Trophoblast cell (in vitro differentiated cells and primary cell): ENCODE measurements around the gene PROC.

Experiments used
- DNase-seq, 2 donors: peaks; one replicate each; pipeline ENCODE4 v3.0.0-alpha.2; 2016
- H2AFZ ChIP-seq: 2 replicates; pipeline ENCODE4 v1.6.1; 2013; ENCODE audit warnings: low read length, moderate library complexity, mild to moderate bottlenecking; ENCODE audit not compliant: insufficient read depth, poor library complexity
- H2AK5ac ChIP-seq: 2 replicates; pipeline ENCODE4 v1.6.1; 2013; ENCODE audit warnings: mild to moderate bottlenecking, low read length
- H2BK120ac ChIP-seq: 2 replicates; pipeline ENCODE4 v1.6.1; 2013; ENCODE audit warnings: low read length, mild to moderate bottlenecking, moderate library complexity; ENCODE audit not compliant: insufficient read depth, poor library complexity
- H2BK12ac ChIP-seq: 2 replicates; pipeline ENCODE4 v1.6.1; 2013; ENCODE audit warnings: mild to moderate bottlenecking, low read length, moderate library complexity
- H2BK5ac ChIP-seq: 2 replicates; pipeline ENCODE4 v1.6.1; 2013; ENCODE audit warnings: low read length, low read depth, moderate library complexity, mild to moderate bottlenecking; ENCODE audit not compliant: poor library complexity
- H3K14ac ChIP-seq: 2 replicates; pipeline ENCODE4 v1.6.1; 2013; ENCODE audit warnings: mild to moderate bottlenecking, low read length
- H3K18ac ChIP-seq: 2 replicates; pipeline ENCODE4 v1.6.1; 2013; ENCODE audit warnings: mild to moderate bottlenecking, low read length
- H3K23ac ChIP-seq: 2 replicates; pipeline ENCODE4 v1.6.1; 2013; ENCODE audit warnings: low read length
- H3K27ac ChIP-seq: 2 replicates; pipeline ENCODE4 v1.5.1; 2013; ENCODE audit warnings: low read depth, mild to moderate bottlenecking, inconsistent platforms, low read length, moderate library complexity
- H3K27me3 ChIP-seq: 2 replicates; pipeline ENCODE4 v1.6.1; 2013; ENCODE audit warnings: inconsistent platforms, mild to moderate bottlenecking, low read length, moderate library complexity; ENCODE audit not compliant: insufficient read depth
- H3K36me3 ChIP-seq, 2 experiments: 1 replicate in 1 of 2; 2 replicates in 1 of 2; pipeline ENCODE4 v1.6.1; 2013; ENCODE audit warnings: low read length in 2 of 2, mild to moderate bottlenecking in 2 of 2, moderate library complexity in 1 of 2; ENCODE audit not compliant: insufficient read depth in 2 of 2, control insufficient read depth in 1 of 2
- H3K4ac ChIP-seq: 2 replicates; pipeline ENCODE4 v1.6.1; 2013; ENCODE audit warnings: low read depth, mild to moderate bottlenecking, low read length, moderate library complexity
- H3K4me1 ChIP-seq, 2 experiments: 1 replicate in 1 of 2; 2 replicates in 1 of 2; pipeline ENCODE4 v1.6.1; 2013; ENCODE audit warnings: low read length in 2 of 2, mild to moderate bottlenecking in 2 of 2, moderate library complexity in 1 of 2; ENCODE audit not compliant: insufficient read depth in 2 of 2, control insufficient read depth in 1 of 2
- H3K4me2 ChIP-seq: 2 replicates; pipeline ENCODE4 v1.6.1; 2013; ENCODE audit warnings: inconsistent platforms, mild to moderate bottlenecking, low read length, moderate library complexity
- H3K4me3 ChIP-seq: 2 replicates; pipeline ENCODE4 v1.5.1; 2013; ENCODE audit warnings: mild to moderate bottlenecking, low read depth, low read length, inconsistent platforms
- H3K79me1 ChIP-seq: one replicate; pipeline ENCODE4 v1.6.1; 2013; ENCODE audit warnings: low read length
- H3K79me2 ChIP-seq: 2 replicates; pipeline ENCODE4 v1.6.1; 2013; ENCODE audit warnings: low read length, mild to moderate bottlenecking; ENCODE audit not compliant: control insufficient read depth, insufficient read depth, poor library complexity
- H3K9ac ChIP-seq: 2 replicates; pipeline ENCODE4 v1.6.1; 2013; ENCODE audit warnings: mild to moderate bottlenecking, low read length
- H3K9me3 ChIP-seq: 2 replicates; pipeline ENCODE4 v1.6.1; 2013; ENCODE audit warnings: low read depth, mild to moderate bottlenecking, control low read depth, inconsistent platforms, low read length; ENCODE audit not compliant: insufficient read depth
- H4K12ac ChIP-seq: 2 replicates; pipeline ENCODE4 v1.6.1; 2013; ENCODE audit warnings: low read depth, mild to moderate bottlenecking, low read length, moderate library complexity
- H4K8ac ChIP-seq: 2 replicates; pipeline ENCODE4 v1.6.1; 2013; ENCODE audit warnings: low read depth, mild to moderate bottlenecking, low read length, moderate library complexity
- H4K91ac ChIP-seq: one replicate; pipeline ENCODE4 v1.6.1; 2013; ENCODE audit warnings: low read depth, mild to moderate bottlenecking, low read length, moderate library complexity
- WGBS: extraction: QIAGEN DNeasy Blood & Tissue Kit; methylation state at CpG from one replicate; pipeline ENCODE4 v1.1.7; 2013; ENCODE audit warnings: missing lambda C conversion rate; ENCODE audit not compliant: insufficient read length, insufficient coverage; ENCODE audit errors: extremely low coverage; 5-methylcytosine and 5-hydroxymethylcytosine counted together

Gene PROC

DNA sequence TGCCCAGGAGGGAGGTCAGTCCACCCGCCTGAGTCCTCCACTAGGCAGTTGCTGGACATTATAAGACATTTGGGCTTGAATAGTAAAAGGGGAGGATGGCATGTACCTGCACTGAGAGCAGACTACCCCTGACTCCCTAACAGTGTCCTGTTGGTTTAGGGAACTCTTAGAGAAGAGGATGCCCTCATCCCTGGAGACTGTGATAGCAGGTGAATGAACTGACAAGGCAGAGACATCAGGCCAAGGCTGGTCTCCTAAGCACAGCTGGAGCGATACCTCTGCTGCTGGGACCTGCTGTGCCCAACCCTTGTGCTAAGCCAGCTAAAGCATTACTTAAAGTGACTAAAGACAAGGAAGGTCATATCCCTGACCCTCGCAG lies 34.8 kb downstream of the PROC start:
- H3K27me3 ChIP-seq = no peaks in the 10 kb centered on the region
- H2BK120ac ChIP-seq = no peak overlapping the region
- no peak overlapping the region for H3K4me2 ChIP-seq
- H3K79me2 ChIP-seq = no peaks in the 10 kb centered on the region
- H3K14ac ChIP-seq = no peak overlapping the region
- no peak overlapping the region for H4K8ac ChIP-seq
- no peak overlapping the region for H2BK12ac ChIP-seq
- no peak overlapping the region for H3K23ac ChIP-seq
- WGBS = no CpG with 5 or more reads among the region's 3 CpGs
- no peak overlapping the region for H3K4ac ChIP-seq
- H3K27ac ChIP-seq = no peak overlapping the region
- H3K9ac ChIP-seq = no peak overlapping the region
- H3K9me3 ChIP-seq = no peaks in the 10 kb centered on the region
- H4K12ac ChIP-seq = no peak overlapping the region
- H2AK5ac ChIP-seq = no peak overlapping the region
- no peak overlapping the region for H3K4me3 ChIP-seq
- DNase-seq = no peak
- no peaks in the 10 kb centered on the region for H3K36me3 ChIP-seq
- no peaks in the 10 kb centered on the region for H3K4me1 ChIP-seq
- no peak overlapping the region for H4K91ac ChIP-seq
- H3K79me1 ChIP-seq = no peaks in the 10 kb centered on the region
- no peak overlapping the region for H2AFZ ChIP-seq
- H3K18ac ChIP-seq = no peak overlapping the region
- no peak overlapping the region for H2BK5ac ChIP-seq

GRCh38 chr2:127453392-127454171 lies 35.4 kb downstream of the PROC start:
- Histone ChIP-seq H3K9ac (no peak overlapping the region), H3K36me3 (no peaks in the 10 kb centered on the region), H4K12ac (no peak overlapping the region), H3K23ac (no peak overlapping the region), H3K4me1 (no peaks in the 10 kb centered on the region), H3K18ac (no peak overlapping the region), H3K27ac (no peak overlapping the region), H3K79me1 (no peaks in the 10 kb centered on the region), H3K79me2 (no peaks in the 10 kb centered on the region), H4K8ac (no peak overlapping the region), H3K14ac (no peak overlapping the region), H2BK12ac (no peak overlapping the region), H3K9me3 (no peaks in the 10 kb centered on the region), H2AK5ac (no peak overlapping the region), H2BK5ac (no peak overlapping the region), H3K4ac (no peak overlapping the region), H2BK120ac (no peak overlapping the region), H3K4me3 (no peak overlapping the region), H4K91ac (no peak overlapping the region), H3K27me3 (no peaks in the 10 kb centered on the region), H2AFZ (no peak overlapping the region), H3K4me2 (no peak overlapping the region)
- WGBS = no CpG with 5 or more reads among the region's 8 CpGs
- no peak for DNase-seq

GRCh38 chr2:127454595-127455565 lies 36.7 kb downstream of the PROC start:
- H4K91ac ChIP-seq = no peak overlapping the region

GRCh38 chr2:127455566-127456493 lies 37.6 kb downstream of the PROC start:
- Histone ChIP-seq H3K27me3 (no peaks in the 10 kb centered on the region), H2BK5ac (no peak overlapping the region), H3K4ac (no peak overlapping the region), H3K9me3 (no peaks in the 10 kb centered on the region), H3K79me2 (no peaks in the 10 kb centered on the region), H3K27ac (no peak overlapping the region), H3K36me3 (no peaks in the 10 kb centered on the region), H3K4me1 (no peaks in the 10 kb centered on the region), H3K9ac (peak overlapping the region; percentile 39), H3K18ac (no peak overlapping the region), H3K4me2 (no peak overlapping the region), H4K8ac (no peak overlapping the region), H2AFZ (no peak overlapping the region), H2BK120ac (no peak overlapping the region), H3K79me1 (no peaks in the 10 kb centered on the region), H2BK12ac (no peak overlapping the region), H3K23ac (no peak overlapping the region), H3K4me3 (no peak overlapping the region), H3K14ac (no peak overlapping the region), H4K91ac (no peak overlapping the region), H4K12ac (no peak overlapping the region), H2AK5ac (no peak overlapping the region)
- peak in 1 of 2 donors; percentile 11 for DNase-seq
- no CpG with 5 or more reads among the region's 13 CpGs for WGBS

More at GRCh38 chr2:127454595-127455565, 36.7 kb downstream of the PROC start:
- Histone ChIP-seq H4K8ac (no peak overlapping the region), H2BK5ac (no peak overlapping the region), H2BK12ac (no peak overlapping the region), H3K27ac (no peak overlapping the region), H3K4ac (no peak overlapping the region), H3K23ac (no peak overlapping the region), H2BK120ac (no peak overlapping the region), H3K36me3 (no peaks in the 10 kb centered on the region), H3K4me2 (no peak overlapping the region), H3K9ac (no peak overlapping the region), H3K14ac (no peak overlapping the region), H3K79me2 (no peaks in the 10 kb centered on the region), H2AK5ac (no peak overlapping the region), H3K9me3 (no peaks in the 10 kb centered on the region), H3K27me3 (no peaks in the 10 kb centered on the region), H3K18ac (no peak overlapping the region), H2AFZ (no peak overlapping the region), H3K79me1 (no peaks in the 10 kb centered on the region), H4K12ac (no peak overlapping the region), H3K4me1 (no peaks in the 10 kb centered on the region), H3K4me3 (no peak overlapping the region)
- WGBS = no CpG with 5 or more reads among the region's 19 CpGs
- no peak for DNase-seq
